ENCODE data around the gene IDE. TPM values are rescaled to one million over a fixed set of nuclear protein-coding genes. Genes with fewer than 3 reads are reported as not detected.

Gene IDE
- total RNA-seq, 4 donors from 2014 or later, result 27.7 to 47.3 (median 41.2) TPM

- Histone ChIP-seq H3K9me3 (peaks cover 0 to 12% (median 0%) of the 10 kb centered on the region in 3 donors), H3K4me3 (no peak overlapping the region), H3K4me1 (peaks cover 0 to 5% (median 0%) of the 10 kb centered on the region in 3 donors), H3K27me3 (no peaks in the 10 kb centered on the region), H3K36me3 (peaks cover 0 to 45% of the 10 kb centered on the region in 2 donors), H3K27ac (no peak overlapping the region)
- ATAC-seq, result no peak
- TF ChIP-seq EP300 (IDR thresholded peaks at IDR 0.05), result no peak
- TF ChIP-seq POLR2AphosphoS5 (IDR thresholded peaks at IDR 0.05), result no peak
- TF ChIP-seq CTCF (IDR thresholded peaks at IDR 0.05), result no peak
- no peak for TF ChIP-seq POLR2A (IDR thresholded peaks at IDR 0.05)
- 20 to 56% methylated on average over 2 of the region's 2 CpGs for WGBS, 2 donors (ENCODE audit: low coverage in 1 of 2)
Observed at GRCh38 chr10:92550924-92551323, 23.0 kb downstream of the IDE start.

GRCh38 chr10:92547676-92548075 is 26.2 kb downstream of the IDE start:
- WGBS, 2 donors (ENCODE audit: low coverage in 1 of 2), result 50 to 67% methylated on average over 1 of the region's 4 CpGs
- no peak for ATAC-seq
- Histone ChIP-seq H3K27ac (no peak overlapping the region), H3K36me3 (peaks cover 0 to 19% of the 10 kb centered on the region in 2 donors), H3K27me3 (no peaks in the 10 kb centered on the region), H3K9me3 (no peaks in the 10 kb centered on the region), H3K4me1 (peaks cover 0 to 5% (median 0%) of the 10 kb centered on the region in 3 donors), H3K4me3 (no peak overlapping the region)
- no peak for TF ChIP-seq POLR2AphosphoS5 (IDR thresholded peaks at IDR 0.05)

GRCh38 chr10:92545556-92545955 is 28.3 kb downstream of the IDE start:
- 92 to 100% methylated on average over 1 of the region's 1 CpG for WGBS, 2 donors (ENCODE audit: low coverage in 1 of 2)
- Histone ChIP-seq H3K9me3 (no peaks in the 10 kb centered on the region), H3K4me1 (no peaks in the 10 kb centered on the region), H3K27ac (no peak overlapping the region), H3K4me3 (no peak overlapping the region), H3K27me3 (no peaks in the 10 kb centered on the region), H3K36me3 (peaks cover 0 to 15% of the 10 kb centered on the region in 2 donors)
- TF ChIP-seq POLR2AphosphoS5 (IDR thresholded peaks at IDR 0.05) (no peak), EP300 (IDR thresholded peaks at IDR 0.05) (no peak), CTCF (IDR thresholded peaks at IDR 0.05) (no peak), POLR2A (IDR thresholded peaks at IDR 0.05) (no peak)
- ATAC-seq, result no peak

- no peaks in the 10 kb centered on the region for H3K9me3 ChIP-seq
- H3K4me3 ChIP-seq, result no peak overlapping the region
- no peaks in the 10 kb centered on the region for H3K4me1 ChIP-seq
- H3K27me3 ChIP-seq, result no peaks in the 10 kb centered on the region
- H3K36me3 ChIP-seq, result peaks cover 0 to 14% of the 10 kb centered on the region in 2 donors
- no peak for ATAC-seq
- H3K27ac ChIP-seq, result no peak overlapping the region
- 49 to 82% methylated on average over 3 of the region's 3 CpGs for WGBS, 2 donors (ENCODE audit: low coverage in 1 of 2)
- TF ChIP-seq CTCF (IDR thresholded peaks at IDR 0.05), result no peak
- no peak for TF ChIP-seq POLR2AphosphoS5 (IDR thresholded peaks at IDR 0.05)
- no peak for TF ChIP-seq EP300 (IDR thresholded peaks at IDR 0.05)
- no peak for TF ChIP-seq POLR2A (IDR thresholded peaks at IDR 0.05)
Observed at GRCh38 chr10:92544296-92544695, 29.6 kb downstream of the IDE start.

GRCh38 chr10:92542458-92542857 is 31.4 kb downstream of the IDE start:
- H3K36me3 ChIP-seq, result peaks cover 0 to 4% of the 10 kb centered on the region in 2 donors
- no peaks in the 10 kb centered on the region for H3K9me3 ChIP-seq
- H3K4me1 ChIP-seq, result peaks cover 0 to 5% (median 0%) of the 10 kb centered on the region in 3 donors
- no peak for ATAC-seq
- H3K4me3 ChIP-seq, result no peak overlapping the region
- TF ChIP-seq POLR2A (IDR thresholded peaks at IDR 0.05) (no peak), EP300 (IDR thresholded peaks at IDR 0.05) (no peak), CTCF (IDR thresholded peaks at IDR 0.05) (no peak), POLR2AphosphoS5 (IDR thresholded peaks at IDR 0.05) (no peak)
- no peak overlapping the region for H3K27ac ChIP-seq
- WGBS, 2 donors (ENCODE audit: low coverage in 1 of 2), result 89 to 100% methylated on average over 1 to 3 of the region's 5 CpGs
- no peaks in the 10 kb centered on the region for H3K27me3 ChIP-seq

All from gastroesophageal sphincter (tissue), 4 donors.